OCI-LY7 (cell line): ENCODE results near the gene PAOX.

ENCODE experiments used
- CTCF ChIP-seq: fragments of 200-600 bp; sonication (generic); conservative IDR thresholded peaks from 2 replicates; pipeline ENCODE4 v1.5.1; 2014; ENCODE audit warnings: mild to moderate bottlenecking, antibody characterized with exemption, low read length, moderate library complexity, mixed read lengths
- EZH2phosphoT487 ChIP-seq: fragments of 200-600 bp; sonication (generic); IDR thresholded peaks from 2 replicates; pipeline ENCODE4 v1.6.1; 2018; ENCODE audit warnings: low read depth, borderline replicate concordance, mild to moderate bottlenecking, mixed run types, antibody characterized with exemption, low read length, moderate library complexity, mixed read lengths

- TF ChIP-seq CTCF (no peak), EZH2phosphoT487 (no peak)
These were observed 42.3 kb upstream of the PAOX start, which contains the start of gene CALY for GRCh38 chr10:133336577-133337369.
